ENCODE measurements around the gene TGOLN2.

DNA sequence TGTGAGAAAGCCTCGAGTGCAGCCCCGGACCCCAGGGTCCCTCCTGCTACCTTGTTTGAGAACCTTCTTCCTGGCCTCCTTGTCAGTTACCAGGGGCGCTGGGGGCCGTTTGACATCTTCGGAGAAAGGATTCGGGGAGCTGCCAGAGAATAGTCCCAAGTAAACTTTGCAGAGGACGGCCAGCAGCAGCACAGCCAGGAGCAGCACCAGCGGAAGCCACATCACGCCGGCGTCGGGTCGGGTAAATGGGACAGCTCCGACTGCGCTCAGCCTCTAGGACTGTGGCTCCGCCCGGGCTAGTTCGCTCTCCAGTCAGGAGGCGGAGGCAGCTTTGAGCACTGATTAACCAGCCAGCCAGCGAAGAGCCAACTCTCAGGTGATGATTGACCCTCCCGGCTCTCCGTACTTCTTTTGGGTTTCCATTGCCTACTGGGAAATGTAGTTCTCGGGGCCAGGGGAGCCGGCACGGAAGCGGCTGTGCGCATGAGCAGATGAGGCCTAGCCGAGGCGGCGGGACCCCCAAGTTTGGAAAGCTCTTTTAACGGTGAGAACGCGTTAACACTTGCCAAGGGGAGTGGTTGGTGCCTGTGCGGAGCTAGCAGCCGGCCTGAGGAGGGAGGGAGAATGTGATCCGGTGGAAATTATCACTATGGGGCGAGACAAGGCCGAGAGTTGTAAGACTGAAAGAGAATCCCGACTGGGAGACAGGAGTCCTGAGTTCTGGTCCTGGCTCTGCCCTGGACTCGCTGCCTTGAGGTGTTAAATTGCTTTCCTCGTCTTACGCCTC, 26.7 kb upstream of the TGOLN2 start, which contains the start of the genes ELMOD3 and RETSAT:
- TF ChIP-seq CREB1 (IDR thresholded peaks at IDR 0.05; ENCODE audit: low read depth), result no peak
- TF ChIP-seq, protein P1, sequence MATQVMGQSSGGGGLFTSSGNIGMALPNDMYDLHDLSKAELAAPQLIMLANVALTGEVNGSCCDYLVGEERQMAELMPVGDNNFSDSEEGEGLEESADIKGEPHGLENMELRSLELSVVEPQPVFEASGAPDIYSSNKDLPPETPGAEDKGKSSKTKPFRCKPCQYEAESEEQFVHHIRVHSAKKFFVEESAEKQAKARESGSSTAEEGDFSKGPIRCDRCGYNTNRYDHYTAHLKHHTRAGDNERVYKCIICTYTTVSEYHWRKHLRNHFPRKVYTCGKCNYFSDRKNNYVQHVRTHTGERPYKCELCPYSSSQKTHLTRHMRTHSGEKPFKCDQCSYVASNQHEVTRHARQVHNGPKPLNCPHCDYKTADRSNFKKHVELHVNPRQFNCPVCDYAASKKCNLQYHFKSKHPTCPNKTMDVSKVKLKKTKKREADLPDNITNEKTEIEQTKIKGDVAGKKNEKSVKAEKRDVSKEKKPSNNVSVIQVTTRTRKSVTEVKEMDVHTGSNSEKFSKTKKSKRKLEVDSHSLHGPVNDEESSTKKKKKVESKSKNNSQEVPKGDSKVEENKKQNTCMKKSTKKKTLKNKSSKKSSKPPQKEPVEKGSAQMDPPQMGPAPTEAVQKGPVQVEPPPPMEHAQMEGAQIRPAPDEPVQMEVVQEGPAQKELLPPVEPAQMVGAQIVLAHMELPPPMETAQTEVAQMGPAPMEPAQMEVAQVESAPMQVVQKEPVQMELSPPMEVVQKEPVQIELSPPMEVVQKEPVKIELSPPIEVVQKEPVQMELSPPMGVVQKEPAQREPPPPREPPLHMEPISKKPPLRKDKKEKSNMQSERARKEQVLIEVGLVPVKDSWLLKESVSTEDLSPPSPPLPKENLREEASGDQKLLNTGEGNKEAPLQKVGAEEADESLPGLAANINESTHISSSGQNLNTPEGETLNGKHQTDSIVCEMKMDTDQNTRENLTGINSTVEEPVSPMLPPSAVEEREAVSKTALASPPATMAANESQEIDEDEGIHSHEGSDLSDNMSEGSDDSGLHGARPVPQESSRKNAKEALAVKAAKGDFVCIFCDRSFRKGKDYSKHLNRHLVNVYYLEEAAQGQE (IDR thresholded peaks at IDR 0.05; ENCODE audit: low read depth), result peak; percentile 48; the same call in 1 of the 2 replicates
- peak; percentile 7; the same call in 1 of the 2 replicates for TF ChIP-seq RAD21 (IDR thresholded peaks at IDR 0.05; ENCODE audit: low read depth)
- 0 out of 2 replicates have a peak, but pooled peaks have one; percentile 51 for TF ChIP-seq YY1 (IDR thresholded peaks at IDR 0.05; ENCODE audit: low read depth)
- TF ChIP-seq ZBTB7A (IDR thresholded peaks at IDR 0.05; ENCODE audit: low read depth), result peak; percentile 48; the same call in 1 of the 2 replicates
- TF ChIP-seq TAF1 (IDR thresholded peaks at IDR 0.05; ENCODE audit: low read depth), result peak; percentile 98
